Measurements from ENCODE around the gene ARL4A.

Gene ARL4A

GRCh38 chr7:12713625-12714378, 26.4 kb downstream of the ARL4A start:
- no peak overlapping the region for H3K27ac ChIP-seq (ENCODE audit: low read length)
- no peak overlapping the region for H3K4me2 ChIP-seq (ENCODE audit: low read length)
- H3K9me3 ChIP-seq (ENCODE audit: insufficient read depth, low read length) = no peaks in the 10 kb centered on the region
- no peaks in the 10 kb centered on the region for H4K20me1 ChIP-seq (ENCODE audit: insufficient read depth, low read length)
- no peak overlapping the region for H3K9ac ChIP-seq (ENCODE audit: low read length)
- H3K4me1 ChIP-seq (ENCODE audit: low read length) = no peaks in the 10 kb centered on the region
- H3K27me3 ChIP-seq (ENCODE audit: low read depth, low read length) = no peaks in the 10 kb centered on the region
- H3K79me2 ChIP-seq (ENCODE audit: low read length) = no peaks in the 10 kb centered on the region
- H2AFZ ChIP-seq (ENCODE audit: low read depth, low read length) = no peak overlapping the region
- TF ChIP-seq CTCF (IDR thresholded peaks at IDR 0.05; ENCODE audit: low read depth, low read length) = no peak
- TF ChIP-seq EZH2phosphoT487 (IDR thresholded peaks at IDR 0.05; ENCODE audit: low read depth) = no peak
- no peaks in the 10 kb centered on the region for H3K36me3 ChIP-seq (replicated peaks; ENCODE audit: low read depth, low read length)
- no peak overlapping the region for H3K4me3 ChIP-seq (ENCODE audit: low read length)

- no peaks in the 10 kb centered on the region for H3K36me3 ChIP-seq (replicated peaks; ENCODE audit: low read depth, low read length)
- H2AFZ ChIP-seq (ENCODE audit: low read depth, low read length) = no peak overlapping the region
- H4K20me1 ChIP-seq (ENCODE audit: insufficient read depth, low read length) = no peaks in the 10 kb centered on the region
- no peaks in the 10 kb centered on the region for H3K79me2 ChIP-seq (ENCODE audit: low read length)
- no peak overlapping the region for H3K4me2 ChIP-seq (ENCODE audit: low read length)
- H3K9me3 ChIP-seq (ENCODE audit: insufficient read depth, low read length) = no peaks in the 10 kb centered on the region
- no peak overlapping the region for H3K9ac ChIP-seq (ENCODE audit: low read length)
- TF ChIP-seq CTCF (IDR thresholded peaks at IDR 0.05; ENCODE audit: low read depth, low read length) = no peak
- TF ChIP-seq EZH2phosphoT487 (IDR thresholded peaks at IDR 0.05; ENCODE audit: low read depth) = no peak
- H3K27ac ChIP-seq (ENCODE audit: low read length) = no peak overlapping the region
- H3K4me3 ChIP-seq (ENCODE audit: low read length) = no peak overlapping the region
- H3K27me3 ChIP-seq (ENCODE audit: low read depth, low read length) = no peaks in the 10 kb centered on the region
- no peaks in the 10 kb centered on the region for H3K4me1 ChIP-seq (ENCODE audit: low read length)
Measured at GRCh38 chr7:12714379-12714737, 26.9 kb downstream of the ARL4A start.

GRCh38 chr7:12715372-12716133, 28.1 kb downstream of the ARL4A start:
- no peak overlapping the region for H3K9ac ChIP-seq (ENCODE audit: low read length)
- no peak overlapping the region for H3K4me3 ChIP-seq (ENCODE audit: low read length)

More at GRCh38 chr7:12715372-12716133, 28.1 kb downstream of the ARL4A start:
- no peaks in the 10 kb centered on the region for H4K20me1 ChIP-seq (ENCODE audit: insufficient read depth, low read length)
- H3K9me3 ChIP-seq (ENCODE audit: insufficient read depth, low read length) = no peaks in the 10 kb centered on the region
- no peaks in the 10 kb centered on the region for H3K36me3 ChIP-seq (replicated peaks; ENCODE audit: low read depth, low read length)
- H3K27ac ChIP-seq (ENCODE audit: low read length) = no peak overlapping the region
- no peak overlapping the region for H3K4me2 ChIP-seq (ENCODE audit: low read length)
- H3K27me3 ChIP-seq (ENCODE audit: low read depth, low read length) = no peaks in the 10 kb centered on the region
- no peaks in the 10 kb centered on the region for H3K79me2 ChIP-seq (ENCODE audit: low read length)
- H3K4me1 ChIP-seq (ENCODE audit: low read length) = no peaks in the 10 kb centered on the region
- no peak overlapping the region for H2AFZ ChIP-seq (ENCODE audit: low read depth, low read length)
- no peak for TF ChIP-seq CTCF (IDR thresholded peaks at IDR 0.05; ENCODE audit: low read depth, low read length)
- TF ChIP-seq EZH2phosphoT487 (IDR thresholded peaks at IDR 0.05; ENCODE audit: low read depth) = no peak

Data from OCI-LY3 (cell line).